ENCODE data around the gene ATG101. TPM values are rescaled to one million over a fixed set of nuclear protein-coding genes. Genes with fewer than 3 reads are reported as not detected.

ATG101 gene
- total RNA-seq = 10 to 100 TPM; 28.8 to 31.1 TPM

GRCh38 chr12:52069327-52070184 lies at the start of gene ATG101:
Gene ATG101 (plus strand): TSS chr12:52069978. CDS start chr12:52073651, 3,673 bp downstream.
- ATAC-seq = peak; percentile 97
- DNase-seq = peak; percentile 92
- peak within 1 kb of the TSS; percentile 93 for H3K4me3 Mint-ChIP-seq
- H3K27ac Mint-ChIP-seq = peak within 1 kb of the TSS; percentile 99
- H3K27me3 Mint-ChIP-seq (ENCODE audit: low read depth) = peaks cover 6% of the 10 kb centered on the region
- peaks cover 21% of the 10 kb centered on the region for H3K36me3 Mint-ChIP-seq (ENCODE audit: low read depth)
- POLR2A ChIA-PET = interaction anchor here (0.6 to 1.4 kb wide), 9 partner anchors 8 to 52 kb away, joined by 3 to 18 read pairs (median 3); partner anchors contain the start of gene NR4A1
- H3K9me3 Mint-ChIP-seq (ENCODE audit: insufficient read depth) = no peaks in the 10 kb centered on the region
- H3K4me1 Mint-ChIP-seq (ENCODE audit: low read depth) = peaks cover 54% of the 10 kb centered on the region
- CTCF ChIA-PET = interaction anchor here (0.7 to 19.0 kb wide), 14 partner anchors 10 to 203 kb away, joined by 3 to 424 read pairs (median 6); partner anchors contain the start of gene NR4A1

- H3K36me3 Mint-ChIP-seq (ENCODE audit: low read depth) = no peaks in the 10 kb centered on the region
- CTCF ChIA-PET = interaction anchor here (0.7 to 14.5 kb wide), 21 partner anchors 13 to 1488 kb away, joined by 3 to 486 read pairs (median 5); partner anchors contain the start of genes ATG101, SMIM41 and TAMALIN
- H3K27me3 Mint-ChIP-seq (ENCODE audit: low read depth) = peaks cover 2% of the 10 kb centered on the region
- no peaks in the 10 kb centered on the region for H3K9me3 Mint-ChIP-seq (ENCODE audit: insufficient read depth)
- H3K4me1 Mint-ChIP-seq (ENCODE audit: low read depth) = peaks cover 48% of the 10 kb centered on the region
- ATAC-seq (peak; percentile 31), DNase-seq (peak; percentile 84)
- POLR2A ChIA-PET = interaction anchor here (0.8 to 1.3 kb wide), 2 partner anchors 14 to 18 kb away, joined by 3 to 4 read pairs; no protein-coding TSS in a partner anchor
- peak overlapping the region; percentile 56 for H3K4me3 Mint-ChIP-seq
- H3K27ac Mint-ChIP-seq = peak overlapping the region; percentile 74
These were observed 49.0 kb upstream of the ATG101 start for GRCh38 chr12:52020539-52021336.

GRCh38 chr12:52022841-52023181 lies 47.0 kb upstream of the ATG101 start:
- peaks cover 2% of the 10 kb centered on the region for H3K27me3 Mint-ChIP-seq (ENCODE audit: low read depth)
- CTCF ChIA-PET = interaction anchor here (0.7 to 14.5 kb wide), 19 partner anchors 15 to 202 kb away, joined by 3 to 486 read pairs (median 8); partner anchors contain the start of genes ATG101, SMIM41 and TAMALIN
- peak overlapping the region; percentile 94 for H3K4me3 Mint-ChIP-seq
- DNase-seq = no peak
- ATAC-seq = no peak
- H3K36me3 Mint-ChIP-seq (ENCODE audit: low read depth) = no peaks in the 10 kb centered on the region
- H3K9me3 Mint-ChIP-seq (ENCODE audit: insufficient read depth) = no peaks in the 10 kb centered on the region
- H3K4me1 Mint-ChIP-seq (ENCODE audit: low read depth) = peaks cover 59% of the 10 kb centered on the region
- peak overlapping the region; percentile 82 for H3K27ac Mint-ChIP-seq
- POLR2A ChIA-PET = interaction anchor here (0.8 kb wide), 1 partner anchor 17 kb away, joined by 3 read pairs; no protein-coding TSS in a partner anchor

- H3K4me3 Mint-ChIP-seq = peak overlapping the region; percentile 94
- CTCF ChIA-PET = interaction anchor here (0.7 to 14.5 kb wide), 18 partner anchors 15 to 203 kb away, joined by 3 to 486 read pairs (median 8); partner anchors contain the start of genes ATG101, SMIM41 and TAMALIN
These were observed 46.4 kb upstream of the ATG101 start for GRCh38 chr12:52023182-52023975.

GRCh38 chr12:52023976-52024688 lies 45.6 kb upstream of the ATG101 start:
- peak overlapping the region; percentile 94 for H3K4me3 Mint-ChIP-seq
- H3K27me3 Mint-ChIP-seq (ENCODE audit: low read depth) = peaks cover 2% of the 10 kb centered on the region
- H3K4me1 Mint-ChIP-seq (ENCODE audit: low read depth) = peaks cover 59% of the 10 kb centered on the region
- POLR2A ChIA-PET = interaction anchor here (0.7 to 2.4 kb wide), 5 partner anchors 9 to 138 kb away, joined by 3 to 12 read pairs (median 3); partner anchors contain the start of genes NR4A1 and TAMALIN
- H3K27ac Mint-ChIP-seq = peak overlapping the region; percentile 99
- peak; percentile 23 for ATAC-seq
- no peaks in the 10 kb centered on the region for H3K9me3 Mint-ChIP-seq (ENCODE audit: insufficient read depth)
- DNase-seq = no peak
- no peaks in the 10 kb centered on the region for H3K36me3 Mint-ChIP-seq (ENCODE audit: low read depth)
- CTCF ChIA-PET = interaction anchor here (0.6 to 14.5 kb wide), 23 partner anchors 8 to 204 kb away, joined by 3 to 486 read pairs (median 21); partner anchors contain the start of genes ACVR1B, ATG101, NR4A1 and SMIM41

More at GRCh38 chr12:52023182-52023975, 46.4 kb upstream of the ATG101 start:
- POLR2A ChIA-PET = interaction anchor here (0.7 to 1.1 kb wide), 4 partner anchors 17 to 137 kb away, joined by 3 read pairs; partner anchors contain the start of gene TAMALIN
- Mint-ChIP-seq H3K4me1 (ENCODE audit: low read depth) (peaks cover 59% of the 10 kb centered on the region), H3K27ac (peak overlapping the region; percentile 99), H3K36me3 (ENCODE audit: low read depth) (no peaks in the 10 kb centered on the region), H3K27me3 (ENCODE audit: low read depth) (peaks cover 2% of the 10 kb centered on the region), H3K9me3 (ENCODE audit: insufficient read depth) (no peaks in the 10 kb centered on the region)
- DNase-seq = peak; percentile 95
- ATAC-seq = peak; percentile 61

GRCh38 chr12:52024845-52025230 lies 44.9 kb upstream of the ATG101 start:
- Mint-ChIP-seq H3K36me3 (ENCODE audit: low read depth) (no peaks in the 10 kb centered on the region), H3K4me3 (peak overlapping the region; percentile 94), H3K27me3 (ENCODE audit: low read depth) (peaks cover 2% of the 10 kb centered on the region), H3K9me3 (ENCODE audit: insufficient read depth) (no peaks in the 10 kb centered on the region), H3K4me1 (ENCODE audit: low read depth) (peaks cover 59% of the 10 kb centered on the region), H3K27ac (peak overlapping the region; percentile 99)
- peak; percentile 55 for ATAC-seq
- DNase-seq = peak; percentile 87
- POLR2A ChIA-PET = interaction anchor here (0.7 to 2.4 kb wide), 10 partner anchors 8 to 204 kb away, joined by 3 to 12 read pairs (median 5); partner anchors contain the start of genes ATG101, NR4A1 and TAMALIN
- CTCF ChIA-PET = interaction anchor here (0.6 to 14.5 kb wide), 49 partner anchors 7 to 811 kb away, joined by 3 to 486 read pairs (median 5); partner anchors contain the start of genes ACVR1B, ATG101, NR4A1 and SMIM41

GRCh38 chr12:52026263-52026662 lies 43.5 kb upstream of the ATG101 start:
- no peak for ATAC-seq
- CTCF ChIA-PET = interaction anchor here (0.7 to 14.5 kb wide), 23 partner anchors 9 to 281 kb away, joined by 3 to 486 read pairs (median 14); partner anchors contain the start of genes ATG101, NR4A1, SMIM41 and TAMALIN
- no peaks in the 10 kb centered on the region for H3K27me3 Mint-ChIP-seq (ENCODE audit: low read depth)
- H3K4me3 Mint-ChIP-seq = no peak overlapping the region
- peak overlapping the region; percentile 99 for H3K27ac Mint-ChIP-seq
- no peak for DNase-seq
- peaks cover 47% of the 10 kb centered on the region for H3K4me1 Mint-ChIP-seq (ENCODE audit: low read depth)
- POLR2A ChIA-PET = interaction anchor here (1.4 to 2.4 kb wide), 3 partner anchors 25 to 58 kb away, joined by 5 to 12 read pairs (median 10); partner anchors contain the start of genes ATG101 and NR4A1
- H3K36me3 Mint-ChIP-seq (ENCODE audit: low read depth) = no peaks in the 10 kb centered on the region
- H3K9me3 Mint-ChIP-seq (ENCODE audit: insufficient read depth) = no peaks in the 10 kb centered on the region

- CTCF ChIA-PET = interaction anchor here (2.9 to 14.5 kb wide), 8 partner anchors 13 to 96 kb away, joined by 30 to 486 read pairs (median 296); partner anchors contain the start of genes ATG101, SMIM41 and TAMALIN
- Mint-ChIP-seq H3K4me3 (no peak overlapping the region), H3K9me3 (ENCODE audit: insufficient read depth) (no peaks in the 10 kb centered on the region), H3K27me3 (ENCODE audit: low read depth) (peaks cover 2% of the 10 kb centered on the region), H3K4me1 (ENCODE audit: low read depth) (peaks cover 38% of the 10 kb centered on the region), H3K36me3 (ENCODE audit: low read depth) (no peaks in the 10 kb centered on the region), H3K27ac (no peak overlapping the region)
- DNase-seq (no peak), ATAC-seq (no peak)
- POLR2A ChIA-PET = interaction anchor here (0.6 kb wide), 1 partner anchor 42 kb away, joined by 3 read pairs; the partner anchor contains the start of gene ATG101
These were observed 42.5 kb upstream of the ATG101 start for GRCh38 chr12:52027085-52027843.

GRCh38 chr12:52029685-52030084 lies 40.1 kb upstream of the ATG101 start:
- CTCF ChIA-PET = interaction anchor here (0.9 to 14.5 kb wide), 6 partner anchors 21 to 95 kb away, joined by 3 to 486 read pairs (median 5); partner anchors contain the start of genes ATG101, NR4A1 and SMIM41
- Mint-ChIP-seq H3K27ac (no peak overlapping the region), H3K27me3 (ENCODE audit: low read depth) (peaks cover 2% of the 10 kb centered on the region), H3K4me3 (no peak overlapping the region), H3K36me3 (ENCODE audit: low read depth) (no peaks in the 10 kb centered on the region), H3K9me3 (ENCODE audit: insufficient read depth) (no peaks in the 10 kb centered on the region), H3K4me1 (ENCODE audit: low read depth) (peaks cover 43% of the 10 kb centered on the region)
- DNase-seq = no peak
- POLR2A ChIA-PET = no interaction called here
- ATAC-seq = no peak

All from activated CD8-positive, alpha-beta T cell treated with anti-CD3 and anti-CD28 coated beads, Interleukin-2, amount 10 ng/mL, durations not matched to agents 7 days and 5 days (primary cell).